Hematopoietic multipotent progenitor cell treated with erythropoietin and hydrocortisone succinate and interleukin-3 and kit ligand, for 6 days (in vitro differentiated cells): ENCODE results near the gene ABCF2.

ENCODE experiments used
- DNase-seq: peaks from one replicate; pipeline ENCODE4 v3.0.0-alpha.2; 2015

The ABCF2 gene

DNA sequence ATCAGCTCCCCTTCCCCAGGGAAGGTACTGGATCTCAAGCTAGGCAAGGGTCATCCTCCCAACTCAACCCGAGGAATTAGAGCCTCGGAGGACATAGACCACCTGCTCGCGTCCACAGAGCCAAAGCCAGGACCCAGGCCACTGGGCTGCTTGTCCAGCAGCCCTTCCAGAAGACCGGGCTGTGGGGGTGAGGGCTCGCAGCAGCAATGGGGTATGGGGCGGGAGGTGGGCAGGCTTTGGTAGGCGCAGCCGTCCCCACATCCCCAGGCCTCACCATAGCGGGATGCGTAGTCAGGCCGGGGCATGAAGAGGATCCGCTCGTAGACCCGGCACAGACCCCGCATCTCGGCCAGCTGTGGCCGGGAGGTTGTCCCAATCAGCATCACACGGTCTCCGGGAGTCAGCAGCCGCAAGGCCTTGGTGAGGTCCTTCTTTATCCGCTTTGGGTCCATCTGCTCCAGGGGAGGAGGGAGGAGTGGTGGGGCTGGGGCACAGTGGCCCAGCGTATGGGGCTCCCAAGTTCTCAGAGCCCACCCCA is 34.9 kb downstream of the ABCF2 start:
- no peak for DNase-seq

DNA sequence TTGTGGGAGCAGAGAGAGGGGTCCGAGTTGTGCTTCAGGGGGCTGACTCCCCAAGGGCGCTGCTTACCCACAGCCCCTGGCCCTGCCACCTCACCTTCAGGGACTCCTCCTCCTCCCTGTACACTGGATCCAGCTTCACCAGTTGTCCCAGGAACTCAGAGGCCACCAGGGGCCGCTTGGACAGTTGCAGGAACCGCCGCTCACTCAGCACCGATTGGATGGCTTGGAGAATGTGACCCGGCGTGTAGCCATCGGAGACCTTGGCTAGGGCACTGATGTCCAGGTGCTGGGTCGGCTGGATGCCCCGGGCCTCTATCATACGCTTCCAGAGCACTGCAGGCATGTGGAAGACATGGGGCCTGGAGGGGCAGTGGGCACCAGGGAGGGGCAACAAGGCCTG is 35.5 kb downstream of the ABCF2 start:
- no peak for DNase-seq

DNA sequence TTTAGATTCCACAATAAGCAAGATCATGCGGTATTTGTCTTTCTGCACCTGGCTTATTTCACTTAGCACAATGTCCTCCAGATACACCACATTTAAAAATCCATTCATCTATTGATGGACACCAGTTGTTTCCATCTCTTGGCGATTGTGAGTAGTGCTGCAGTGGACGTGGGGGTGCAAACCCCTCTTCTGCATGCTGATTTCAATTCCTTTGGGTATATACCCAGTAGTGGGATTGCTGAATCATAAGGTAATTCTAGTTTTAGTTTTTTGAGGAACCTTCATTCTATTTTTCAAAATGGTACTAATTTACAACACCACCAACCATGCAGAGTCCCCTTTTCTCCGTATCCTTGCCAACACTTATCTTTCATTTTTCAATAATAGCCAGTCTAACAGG is 38.0 kb downstream of the ABCF2 start:
- no peak for DNase-seq

DNA sequence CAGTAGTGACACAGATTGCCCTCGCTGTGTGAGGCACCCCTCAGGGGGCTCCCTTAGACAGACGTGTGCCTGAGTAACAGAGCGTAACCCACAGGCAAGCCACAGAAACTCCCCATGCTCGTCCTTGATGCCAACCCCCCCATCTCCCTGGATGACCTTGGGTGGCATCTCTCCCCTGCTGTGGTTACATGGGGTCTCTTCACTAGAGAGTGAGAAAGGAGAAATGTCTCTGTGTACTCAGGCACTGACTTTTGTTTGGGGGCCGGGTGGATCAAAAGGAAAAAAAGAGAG is 38.8 kb downstream of the ABCF2 start:
- DNase-seq: no peak

DNA sequence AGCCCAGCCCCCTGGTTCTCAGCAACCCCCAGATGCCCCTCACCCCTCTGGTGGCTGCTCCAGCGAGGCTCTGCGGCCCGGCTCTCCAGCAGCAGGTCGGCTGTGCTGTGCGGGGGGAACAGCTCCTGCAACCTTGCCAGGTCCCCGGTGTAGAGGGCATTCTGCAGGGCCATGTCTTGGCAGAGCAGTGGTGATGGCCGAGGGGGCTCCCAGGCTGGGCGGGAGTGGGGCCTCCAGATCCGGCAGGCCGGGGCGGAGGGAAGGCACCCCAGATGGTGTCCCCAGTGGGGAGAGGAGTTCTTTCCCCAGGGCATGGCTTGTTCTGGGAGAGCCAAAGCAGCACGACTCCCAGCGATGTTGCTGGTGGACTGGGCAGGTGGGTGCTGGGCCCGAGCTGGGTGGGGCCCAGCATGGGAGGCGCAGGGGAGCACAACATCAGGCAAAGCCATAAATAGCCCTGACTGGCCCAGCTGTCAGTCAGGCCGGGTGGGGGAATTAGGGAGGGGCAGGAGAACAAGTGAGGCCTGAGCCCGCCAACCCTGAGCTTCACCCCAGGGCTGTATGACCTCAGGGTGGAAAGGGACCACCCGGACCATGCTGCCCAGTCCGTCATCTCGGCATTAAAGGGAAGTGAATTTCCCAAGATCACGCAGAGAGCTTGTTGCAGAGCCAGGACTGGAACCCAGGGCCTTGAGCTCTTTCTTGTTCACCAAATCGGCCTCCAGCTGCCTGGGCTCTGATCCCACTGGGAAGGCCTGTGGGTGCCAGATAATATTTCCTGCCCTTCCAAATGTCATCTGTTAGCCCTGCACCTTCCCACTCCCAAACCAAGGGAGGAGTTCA is 39.4 kb downstream of the ABCF2 start:
- no peak for DNase-seq

DNA sequence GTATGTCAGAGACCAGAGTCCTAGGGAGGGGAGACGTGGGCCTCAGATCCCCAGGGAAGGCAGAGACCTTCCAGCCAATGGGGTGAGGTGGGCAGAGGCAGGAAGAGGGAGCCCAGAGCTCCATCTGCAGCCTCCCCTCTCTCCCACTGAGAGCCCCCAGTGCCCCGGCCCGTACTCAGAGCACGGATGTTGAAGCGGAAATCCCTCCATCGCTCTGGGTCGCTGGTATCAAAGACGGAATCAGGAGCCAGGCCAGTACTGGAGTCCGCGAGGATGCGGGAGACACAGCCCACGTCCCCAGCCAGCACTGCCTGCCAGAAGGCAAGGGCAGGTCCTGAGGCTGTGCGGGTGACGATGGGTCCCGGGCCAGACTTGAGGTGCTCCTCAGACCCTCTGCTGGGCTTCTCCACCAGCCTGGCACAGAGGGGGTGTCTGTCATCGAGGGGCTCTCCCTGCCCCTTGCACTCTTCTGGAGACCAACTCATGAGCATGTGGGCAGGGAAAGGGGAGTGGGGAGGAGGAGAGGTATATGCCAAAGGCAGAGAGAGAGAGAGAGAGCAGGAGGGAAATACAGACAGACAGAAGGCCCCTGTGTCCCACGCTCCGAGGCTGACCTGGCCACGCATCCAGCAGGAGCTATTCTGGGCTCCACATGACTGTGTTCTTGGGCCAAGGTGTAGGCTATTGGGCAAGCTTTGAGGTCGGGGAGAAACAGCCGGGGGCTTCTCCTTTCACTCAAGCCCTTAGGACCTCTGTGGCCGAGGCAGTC is 40.2 kb downstream of the ABCF2 start, which contains the start of gene ASB10:
Gene ASB10, minus strand, starts transcription at position 611 of the 769 bp plus-strand sequence. Its CDS starts 120 bp downstream, at position 491.
- DNase-seq: no peak

DNA sequence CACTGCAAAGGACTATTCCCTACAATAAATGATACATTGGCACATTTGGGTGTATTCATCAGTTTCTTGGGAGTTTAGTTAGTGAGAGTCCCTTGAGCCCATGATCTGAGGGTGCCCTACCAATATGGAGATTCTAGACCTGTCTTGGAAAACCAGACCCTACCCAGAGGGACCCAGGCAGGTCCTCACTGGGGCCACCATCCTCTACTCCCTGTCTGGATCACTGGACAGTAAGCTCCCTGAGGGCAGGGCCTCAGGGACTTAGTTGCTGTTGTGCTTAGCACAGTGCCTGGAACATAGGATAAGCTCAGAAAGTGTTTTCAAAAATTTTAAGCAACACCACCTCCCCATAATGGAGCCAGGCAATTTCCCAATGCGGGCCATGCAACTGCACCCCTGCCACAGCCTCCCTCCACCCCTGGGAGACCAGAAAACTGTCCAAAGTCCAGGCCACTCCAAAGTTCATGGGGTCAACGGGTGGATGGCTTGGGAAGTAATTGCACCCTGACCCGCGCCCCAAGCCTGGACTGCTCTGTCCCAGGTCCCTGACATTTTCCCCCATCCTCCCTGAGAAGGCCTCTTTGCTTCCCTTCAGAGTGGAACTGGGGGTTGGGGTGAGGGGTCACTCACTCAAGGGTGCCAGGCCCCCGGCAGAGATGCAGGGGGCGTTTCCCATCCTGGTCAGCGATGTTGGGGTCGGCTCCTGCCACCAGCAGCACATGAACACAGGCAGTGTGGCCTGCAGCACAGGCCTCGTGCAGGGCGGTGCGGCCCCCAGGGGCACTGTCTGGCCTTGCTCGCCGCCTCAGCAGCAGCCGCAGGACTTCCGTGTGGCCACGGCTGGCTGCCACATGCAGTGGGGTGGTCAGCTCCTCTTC is 41.0 kb downstream of the ABCF2 start:
- DNase-seq: no peak

DNA sequence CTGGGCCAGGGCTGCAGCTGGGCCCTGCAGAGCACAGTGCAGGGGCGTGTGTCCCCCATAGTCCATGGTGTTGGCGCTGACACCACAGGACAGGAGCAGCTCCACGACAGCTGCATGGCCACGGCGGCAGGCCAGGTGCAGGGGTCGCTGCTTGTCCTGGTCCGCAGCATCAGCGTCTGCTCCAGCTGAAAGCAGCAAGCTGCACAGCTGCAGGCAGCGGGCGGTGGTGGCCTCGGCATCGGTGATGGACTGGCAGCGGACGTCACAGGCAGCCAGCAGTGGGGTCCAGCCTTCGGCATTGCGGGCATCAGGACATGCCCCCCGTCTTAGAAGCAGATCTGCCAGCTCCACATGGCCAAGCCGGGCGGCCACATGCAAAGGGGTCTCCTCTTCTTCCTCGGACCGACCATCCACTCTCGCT is 46.0 kb downstream of the ABCF2 start:
- DNase-seq: no peak

DNA sequence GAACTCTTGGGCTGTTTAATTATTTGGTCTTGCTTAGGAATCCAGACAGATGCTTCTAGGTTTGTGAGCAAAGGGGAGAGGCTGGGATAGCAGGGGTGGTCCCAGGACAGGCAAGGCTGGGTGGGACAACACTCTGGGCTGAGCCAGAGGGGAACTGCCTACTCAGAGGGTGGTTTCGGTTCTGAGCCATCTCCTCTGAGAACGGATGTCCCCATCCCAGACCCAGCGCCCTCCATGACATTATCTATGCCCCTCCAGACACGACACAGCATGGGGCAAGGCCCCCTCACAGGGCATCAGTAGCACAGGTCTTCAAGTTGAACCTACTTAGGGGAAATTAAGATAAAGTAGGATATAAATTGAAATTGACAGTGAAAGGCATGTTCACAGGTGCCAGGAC is 47.1 kb downstream of the ABCF2 start:
- DNase-seq: no peak

DNA sequence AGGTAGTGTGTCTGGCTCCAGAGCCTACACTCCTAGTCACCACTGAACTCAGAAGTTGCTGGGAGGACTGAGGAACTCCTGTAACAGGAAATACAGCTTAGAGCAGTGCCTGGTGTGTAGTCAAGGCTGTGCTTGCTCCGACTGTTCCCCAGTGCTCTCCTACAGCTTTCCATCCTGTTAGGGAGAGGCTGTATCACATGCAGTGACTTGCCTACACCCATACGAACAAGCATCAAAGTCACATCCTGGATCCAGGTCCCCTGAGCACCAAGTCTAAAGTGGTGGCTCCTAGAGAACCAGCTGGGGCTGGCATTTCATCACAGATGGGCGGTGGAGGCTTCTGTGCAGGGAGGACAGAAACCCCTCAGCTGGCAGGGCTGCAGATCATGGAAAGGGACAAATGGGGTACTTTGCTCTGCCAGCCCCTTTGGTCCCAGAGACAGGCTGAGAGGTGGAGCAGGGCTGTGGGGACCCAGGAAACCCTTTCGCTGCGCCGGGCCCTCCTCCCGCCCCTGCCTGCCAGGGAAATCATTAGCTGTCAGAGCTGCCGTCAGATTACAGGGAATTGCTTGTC is 47.6 kb downstream of the ABCF2 start:
- no peak for DNase-seq

DNA sequence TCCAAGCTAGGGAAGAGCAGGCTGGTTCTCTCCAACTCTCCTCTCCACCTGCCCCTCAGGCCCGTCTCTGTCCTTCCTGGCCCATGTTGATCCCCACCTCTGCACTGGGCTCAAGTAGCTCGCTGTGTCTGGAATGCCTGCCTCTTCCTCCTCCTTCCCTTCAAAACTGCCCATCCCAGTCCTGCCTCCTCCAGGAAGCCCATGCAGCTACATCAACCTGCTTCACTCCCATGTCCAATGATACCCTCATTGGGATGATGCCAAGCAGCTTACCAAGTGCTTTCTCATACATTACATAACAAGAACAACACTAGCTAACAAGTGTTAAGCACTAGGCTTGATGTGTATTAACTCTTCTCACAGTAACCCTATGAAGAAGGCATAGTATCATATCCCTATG is 48.2 kb downstream of the ABCF2 start:
- DNase-seq: no peak

DNA sequence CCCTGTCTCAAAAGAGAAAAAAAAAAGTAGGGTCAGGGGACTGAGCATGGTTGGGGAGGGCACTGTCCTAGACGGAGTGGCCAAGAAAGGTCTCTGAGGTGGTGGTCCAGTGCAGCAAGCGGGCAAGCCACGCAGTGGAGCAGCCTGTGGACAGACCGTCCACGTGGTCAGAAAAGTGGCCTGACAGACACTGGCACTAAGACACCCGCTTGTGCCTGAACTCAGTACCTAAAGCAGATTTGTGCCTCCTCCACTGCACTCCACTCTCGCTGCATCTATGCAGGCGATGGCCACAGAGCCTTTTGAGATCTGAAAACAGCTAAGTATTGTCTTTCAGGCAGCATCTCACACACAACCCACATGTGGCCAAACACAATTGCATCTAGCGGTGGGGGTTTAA is 48.8 kb downstream of the ABCF2 start:
- no peak for DNase-seq

DNA sequence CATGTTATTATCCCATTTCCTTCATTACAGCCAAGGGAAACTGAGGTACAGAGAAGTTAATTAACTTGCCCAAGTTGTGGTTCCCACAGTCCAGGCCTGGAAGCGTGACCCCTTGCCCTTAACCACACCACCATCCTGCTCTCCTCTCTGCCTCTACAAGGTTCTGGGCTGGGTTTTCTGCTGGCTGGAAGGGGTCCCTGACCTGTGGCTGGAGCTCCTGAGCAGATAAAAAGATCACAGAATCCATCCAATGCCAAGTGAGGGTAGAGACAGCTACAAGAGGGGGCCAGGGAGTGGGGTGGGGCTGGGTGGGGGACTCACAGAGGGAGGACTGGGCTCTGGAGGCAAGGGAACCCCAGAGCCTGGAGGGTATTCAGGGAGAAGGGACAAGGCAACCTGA is 49.7 kb downstream of the ABCF2 start:
- DNase-seq: no peak

DNA sequence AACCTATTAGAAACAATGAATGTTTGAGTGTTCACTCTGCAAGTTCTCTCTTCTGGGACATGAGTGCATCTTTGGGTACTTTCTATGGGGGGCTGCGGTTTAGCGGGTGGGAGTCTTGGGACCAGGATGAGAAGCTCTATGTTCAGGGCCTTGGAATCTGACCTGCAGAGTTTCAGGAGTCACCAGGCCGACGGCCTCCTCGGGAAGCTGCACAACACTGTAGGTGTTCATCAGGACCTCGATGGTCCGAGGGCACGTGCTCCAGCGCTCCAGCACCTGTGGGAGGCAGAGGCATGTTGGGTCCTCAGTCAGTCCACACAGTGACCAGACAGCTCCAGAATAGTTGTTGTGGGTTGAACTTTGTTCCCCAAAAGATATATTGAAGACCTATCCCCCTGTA is 50.6 kb downstream of the ABCF2 start:
- no peak for DNase-seq

DNA sequence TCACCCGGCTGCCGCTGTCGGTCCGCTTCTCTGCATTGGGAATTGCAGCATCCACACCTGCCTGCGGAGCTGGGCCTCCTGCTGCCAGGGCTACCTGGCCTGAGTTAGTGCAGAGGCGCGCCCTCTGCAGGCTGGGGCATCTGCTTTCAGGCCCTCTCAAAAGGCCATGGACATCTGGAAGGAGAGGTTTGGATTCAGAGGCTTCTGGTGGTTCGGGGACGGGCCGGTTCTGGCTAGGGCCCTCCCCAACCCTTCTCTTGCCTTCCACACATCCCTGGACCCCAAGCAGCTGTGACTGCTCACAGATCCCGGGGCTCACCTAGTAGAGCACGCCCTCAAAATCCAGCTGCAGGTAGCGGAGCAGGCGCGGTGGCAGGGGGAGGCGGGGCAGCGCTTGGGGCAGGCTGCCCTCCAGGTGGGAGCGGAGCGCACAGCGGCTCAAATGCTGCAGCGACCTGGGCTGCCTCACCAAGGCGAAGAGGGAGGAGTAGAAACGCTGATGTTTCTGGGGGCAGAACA is 51.2 kb downstream of the ABCF2 start:
- DNase-seq: no peak

DNA sequence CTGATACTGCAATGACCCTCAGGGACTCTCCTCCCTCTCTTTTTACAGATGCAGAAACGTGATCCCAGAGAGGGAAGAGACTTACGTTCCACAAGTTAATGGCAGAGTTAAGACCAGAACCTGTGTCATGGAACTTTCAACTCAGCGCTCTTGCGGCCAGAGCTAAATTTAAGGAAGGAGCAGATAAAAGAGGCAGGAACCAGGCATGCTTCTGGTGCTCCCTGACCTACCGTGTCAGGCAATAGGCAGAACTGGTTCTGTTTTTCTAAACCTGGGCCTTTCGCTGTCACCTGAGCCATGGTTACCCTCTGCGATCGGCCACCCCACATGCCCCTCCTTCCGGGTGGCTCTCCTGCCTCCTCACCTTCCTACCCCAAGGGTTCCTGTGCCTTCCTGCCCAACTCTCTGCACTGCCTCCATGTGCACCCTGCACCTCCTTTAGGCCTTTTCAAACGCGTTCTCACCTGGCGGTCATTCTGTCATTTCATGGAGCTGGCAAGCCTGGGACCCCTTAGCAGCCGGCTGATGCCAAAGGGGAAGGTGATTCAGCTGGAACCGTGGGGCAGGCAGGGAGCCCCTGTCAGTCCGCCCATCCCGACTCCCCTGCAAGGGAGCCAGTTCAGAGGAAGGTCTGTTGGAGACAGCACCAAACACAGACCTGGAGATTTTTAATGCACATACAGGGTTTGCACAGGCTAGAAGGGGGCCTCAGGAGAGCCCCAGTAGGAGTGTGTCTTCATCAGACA is 51.8 kb downstream of the ABCF2 start:
- DNase-seq: no peak

DNA sequence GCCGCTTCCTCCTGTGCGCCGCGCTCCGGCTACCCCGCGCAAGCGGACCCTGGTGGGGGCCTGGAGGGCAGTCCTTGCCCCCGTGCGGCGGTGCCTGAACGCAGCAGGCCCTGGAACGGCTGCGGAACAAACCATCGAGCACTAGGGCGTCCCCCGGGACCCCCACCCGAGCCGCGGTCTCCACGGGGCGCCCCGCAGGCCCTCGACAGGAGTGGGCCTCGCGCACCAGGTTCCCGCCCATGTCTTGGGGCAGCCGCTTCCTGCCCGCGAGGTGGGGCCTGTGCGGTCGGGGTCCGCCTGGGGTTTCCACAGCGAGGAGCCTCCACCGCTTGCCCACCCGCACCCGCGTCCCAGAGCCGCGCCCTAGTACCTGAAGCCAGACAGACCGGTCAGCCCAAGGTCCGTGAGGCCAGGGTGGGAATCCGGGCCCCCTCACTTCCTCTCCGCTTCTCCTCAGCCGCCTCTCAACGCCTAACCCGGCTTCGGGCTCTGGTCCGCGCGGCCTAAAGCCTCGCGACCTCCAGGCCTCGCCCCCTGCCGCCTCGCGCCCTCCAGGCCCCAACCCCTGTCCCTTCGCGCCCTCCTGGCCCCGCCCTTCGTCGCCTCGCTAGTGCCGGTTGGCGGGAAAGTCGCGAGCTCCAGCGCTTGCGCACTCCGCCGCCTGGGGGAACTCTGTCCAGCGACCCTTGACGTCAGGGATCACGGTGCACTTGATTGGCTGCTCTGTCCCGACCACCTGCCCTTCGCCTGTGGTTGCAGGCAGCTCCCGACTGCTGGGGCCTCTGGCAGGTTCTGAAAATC is 52.6 kb downstream of the ABCF2 start:
- DNase-seq: peak; percentile 45

DNA sequence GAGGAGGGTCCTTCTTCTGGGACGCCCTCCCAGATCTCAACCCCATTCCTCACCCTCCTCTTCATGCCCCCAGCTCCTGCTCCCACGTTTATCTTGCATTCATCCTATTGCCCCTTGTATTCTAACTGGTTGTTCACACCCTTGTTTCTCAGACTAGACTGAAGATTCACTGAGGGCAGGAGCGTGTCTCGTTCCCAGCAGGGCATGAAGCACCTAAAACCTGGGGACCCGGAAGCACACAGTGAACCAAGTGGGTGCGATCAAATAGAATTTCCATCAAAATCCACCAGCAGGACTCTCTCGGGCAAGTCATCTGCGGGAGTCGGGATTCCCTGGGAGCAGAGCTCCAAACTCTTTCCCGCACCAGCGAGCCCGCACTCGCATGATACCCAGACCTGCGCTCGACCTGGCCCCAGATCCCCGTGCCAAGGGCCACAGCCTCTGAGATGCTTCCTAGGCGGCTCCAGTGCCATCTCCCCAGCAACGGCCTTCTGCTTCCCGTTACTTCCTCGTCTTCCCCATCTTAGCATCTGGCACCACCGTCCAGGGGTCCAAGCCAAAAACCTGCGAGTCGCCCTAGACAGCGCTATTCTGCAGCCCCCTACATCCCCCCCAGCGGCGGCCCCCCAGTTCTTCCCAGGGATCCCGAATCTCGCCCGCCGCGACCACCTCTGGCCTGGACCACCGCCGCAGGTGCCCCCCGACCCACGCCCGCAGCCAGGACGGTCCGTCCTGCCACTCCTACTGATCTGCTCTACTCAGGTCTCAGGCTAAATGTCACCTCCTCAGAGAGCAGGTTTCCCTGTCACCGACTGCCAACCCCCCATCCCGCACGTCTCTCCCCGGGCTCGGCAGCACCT is 53.4 kb downstream of the ABCF2 start:
- DNase-seq: no peak

DNA sequence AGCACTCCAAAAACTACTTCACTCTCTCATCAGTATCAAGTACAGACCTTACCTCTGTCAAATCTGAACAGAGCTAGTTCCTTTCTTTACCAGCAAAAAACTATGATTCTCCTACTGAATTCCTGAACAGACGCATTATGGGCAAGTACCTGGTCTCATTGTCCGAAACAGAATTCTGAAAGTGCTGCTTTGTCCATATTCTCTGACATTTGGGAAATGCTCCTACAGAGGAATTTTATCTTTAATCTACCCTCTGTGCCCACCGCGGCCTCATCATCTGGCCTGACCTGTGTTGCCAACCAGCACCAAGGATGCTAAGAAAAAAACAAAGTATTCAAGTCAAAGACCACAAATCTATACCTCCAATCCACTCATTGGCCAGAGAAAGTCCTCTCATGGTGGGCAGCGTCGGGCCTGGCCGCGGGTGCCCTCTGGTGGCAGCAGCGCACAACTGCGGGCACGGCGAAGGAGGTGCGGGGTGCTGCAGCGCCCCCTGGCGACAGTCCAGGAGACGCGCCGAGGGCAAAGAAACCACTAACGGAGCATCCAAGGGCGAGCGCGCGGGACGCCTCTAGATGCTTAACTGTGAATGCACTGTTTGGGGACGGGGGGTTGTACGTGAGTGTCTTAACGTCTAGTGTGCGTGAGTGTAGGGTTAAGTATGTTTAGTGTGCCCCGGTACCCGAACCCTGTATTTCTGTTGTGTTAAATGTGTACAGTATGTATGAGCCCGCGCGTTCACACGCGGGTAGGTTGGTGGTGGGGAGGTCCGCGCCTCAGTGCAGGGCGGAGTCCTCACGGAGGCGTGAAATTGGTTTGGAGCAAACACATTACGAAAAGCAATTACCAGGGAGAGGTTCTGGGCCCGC is 54.5 kb downstream of the ABCF2 start:
- peak; percentile 84 for DNase-seq
